ENCODE data around the gene PYGL.

The PYGL gene

GRCh38 chr14:50856660-50857059 is 87.6 kb downstream of the PYGL start:
- no peak overlapping the region for H3K4me3 ChIP-seq (ENCODE audit: low read length)
- no peak for DNase-seq (ENCODE audit: low read depth)
- TF ChIP-seq, protein P1, sequence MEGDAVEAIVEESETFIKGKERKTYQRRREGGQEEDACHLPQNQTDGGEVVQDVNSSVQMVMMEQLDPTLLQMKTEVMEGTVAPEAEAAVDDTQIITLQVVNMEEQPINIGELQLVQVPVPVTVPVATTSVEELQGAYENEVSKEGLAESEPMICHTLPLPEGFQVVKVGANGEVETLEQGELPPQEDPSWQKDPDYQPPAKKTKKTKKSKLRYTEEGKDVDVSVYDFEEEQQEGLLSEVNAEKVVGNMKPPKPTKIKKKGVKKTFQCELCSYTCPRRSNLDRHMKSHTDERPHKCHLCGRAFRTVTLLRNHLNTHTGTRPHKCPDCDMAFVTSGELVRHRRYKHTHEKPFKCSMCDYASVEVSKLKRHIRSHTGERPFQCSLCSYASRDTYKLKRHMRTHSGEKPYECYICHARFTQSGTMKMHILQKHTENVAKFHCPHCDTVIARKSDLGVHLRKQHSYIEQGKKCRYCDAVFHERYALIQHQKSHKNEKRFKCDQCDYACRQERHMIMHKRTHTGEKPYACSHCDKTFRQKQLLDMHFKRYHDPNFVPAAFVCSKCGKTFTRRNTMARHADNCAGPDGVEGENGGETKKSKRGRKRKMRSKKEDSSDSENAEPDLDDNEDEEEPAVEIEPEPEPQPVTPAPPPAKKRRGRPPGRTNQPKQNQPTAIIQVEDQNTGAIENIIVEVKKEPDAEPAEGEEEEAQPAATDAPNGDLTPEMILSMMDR (conservative IDR thresholded peaks at IDR 0.05; ENCODE audit: low read length): no peak

- TF ChIP-seq, protein P1 (conservative IDR thresholded peaks at IDR 0.05; ENCODE audit: low read length): peak; percentile 37
- H3K4me3 ChIP-seq (ENCODE audit: low read length): no peak overlapping the region
Measured at GRCh38 chr14:50855558-50855957, 88.7 kb downstream of the PYGL start.

More at GRCh38 chr14:50855558-50855957, 88.7 kb downstream of the PYGL start:
- peak; percentile 59 for DNase-seq (ENCODE audit: low read depth)

Measured in AG10803 (cell line).